SH-SY5Y (cell line): ENCODE data around the gene CWF19L2.

Experiments
- GATA2 ChIP-seq: IDR thresholded peaks from 2 replicates; pipeline ENCODE4 v1.6.1; 2011; ENCODE audit warnings: mild to moderate bottlenecking, low read depth, low read length
- GATA3 ChIP-seq: IDR thresholded peaks from 2 replicates; pipeline ENCODE4 v1.6.1; 2011; ENCODE audit warnings: low read depth, mild to moderate bottlenecking, low read length, moderate library complexity

DNA sequence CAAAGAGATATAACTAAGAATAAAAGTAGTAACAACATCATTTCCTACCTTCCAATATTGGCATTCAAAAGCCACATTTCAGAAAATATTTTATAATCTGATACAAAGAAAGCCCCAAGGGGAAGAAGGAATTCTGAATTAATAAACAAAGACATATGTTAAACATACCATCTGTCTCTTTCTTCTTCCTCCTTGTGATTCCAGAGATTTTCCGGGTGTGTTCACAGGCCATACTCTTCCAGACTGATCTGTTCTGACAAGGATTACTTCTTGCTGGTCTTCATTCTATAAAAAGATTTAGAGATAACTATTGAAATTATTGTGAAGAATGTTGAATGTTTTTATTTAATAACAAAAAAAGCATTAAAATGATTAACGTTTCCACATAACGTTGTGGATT is 65.0 kb downstream of the CWF19L2 start:
- TF ChIP-seq GATA3 = no peak
- no peak for TF ChIP-seq GATA2
